Chondrocyte (in vitro differentiated cells): ENCODE data around the gene ZSCAN5A. TPM values are rescaled to one million over a fixed set of nuclear protein-coding genes. Genes with fewer than 3 reads are reported as not detected.

Experiments used
- DNase-seq: peaks from one replicate; pipeline ENCODE4 v3.0.0; 2021; ENCODE audit warnings: mixed read lengths, low spot score
- H3K27ac Mint-ChIP-seq: one replicate; pipeline ENCODE4 v1.8.0; 2021; ENCODE audit warnings: mild to moderate bottlenecking, moderate library complexity, mixed read lengths; ENCODE audit not compliant: unreplicated experiment
- H3K27me3 Mint-ChIP-seq: 2 replicates; pipeline ENCODE4 v1.8.0; 2021; ENCODE audit warnings: low read depth, mixed read lengths
- H3K36me3 Mint-ChIP-seq: 2 replicates; pipeline ENCODE4 v1.8.0; 2021; ENCODE audit warnings: low read depth, mixed read lengths
- H3K4me1 Mint-ChIP-seq: 2 replicates; pipeline ENCODE4 v1.8.0; 2021; ENCODE audit warnings: low read depth, mild to moderate bottlenecking, mixed read lengths
- H3K4me3 Mint-ChIP-seq: one replicate; pipeline ENCODE4 v1.8.0; 2021; ENCODE audit warnings: mild to moderate bottlenecking, moderate library complexity, mixed read lengths; ENCODE audit not compliant: unreplicated experiment
- H3K9me3 Mint-ChIP-seq: 2 replicates; pipeline ENCODE4 v1.8.0; 2021; ENCODE audit warnings: low read depth, mixed read lengths
- CTCF ChIP-seq: fragments of 200-600 bp; sonication (generic); IDR thresholded peaks from 2 replicates; pipeline ENCODE4 v1.5.0; 2021; ENCODE audit warnings: antibody characterized with exemption, mild to moderate bottlenecking, moderate library complexity
- total RNA-seq: library from RNA; stranded (reverse); gene quantifications from 3 replicates; pipeline ENCODE4 v1.2.1, GENCODE V29; 2021

The ZSCAN5A gene
- total RNA-seq, 1 donor from 2014 or later: 1.5 TPM

GRCh38 chr19:56306016-56306415 is 8.6 kb downstream of the ZSCAN5A start:
- Mint-ChIP-seq H3K9me3 (peaks cover 7% of the 10 kb centered on the region), H3K27me3 (no peaks in the 10 kb centered on the region), H3K4me3 (no peak overlapping the region), H3K4me1 (no peaks in the 10 kb centered on the region), H3K36me3 (peaks cover 14% of the 10 kb centered on the region), H3K27ac (no peak overlapping the region)
- no peak for TF ChIP-seq CTCF
- no peak for DNase-seq

- no peaks in the 10 kb centered on the region for H3K4me1 Mint-ChIP-seq
- TF ChIP-seq CTCF: no peak
- H3K4me3 Mint-ChIP-seq: no peak overlapping the region
- H3K27me3 Mint-ChIP-seq: no peaks in the 10 kb centered on the region
- no peak overlapping the region for H3K27ac Mint-ChIP-seq
- DNase-seq: no peak
- H3K9me3 Mint-ChIP-seq: peaks cover 7% of the 10 kb centered on the region
- H3K36me3 Mint-ChIP-seq: peaks cover 17% of the 10 kb centered on the region
Measured at GRCh38 chr19:56304243-56304642, 10.4 kb downstream of the ZSCAN5A start.

- no peak overlapping the region for H3K27ac Mint-ChIP-seq
- H3K9me3 Mint-ChIP-seq: peaks cover 7% of the 10 kb centered on the region
- no peak for DNase-seq
- H3K4me1 Mint-ChIP-seq: no peaks in the 10 kb centered on the region
- no peak overlapping the region for H3K4me3 Mint-ChIP-seq
- H3K27me3 Mint-ChIP-seq: no peaks in the 10 kb centered on the region
- no peak for TF ChIP-seq CTCF
- peaks cover 13% of the 10 kb centered on the region for H3K36me3 Mint-ChIP-seq
Measured at GRCh38 chr19:56301886-56302620, 12.6 kb downstream of the ZSCAN5A start.

GRCh38 chr19:56301155-56301554 is 13.5 kb downstream of the ZSCAN5A start:
- Mint-ChIP-seq H3K36me3 (peaks cover 15% of the 10 kb centered on the region), H3K4me3 (no peak overlapping the region), H3K9me3 (peaks cover 7% of the 10 kb centered on the region), H3K27ac (no peak overlapping the region), H3K4me1 (no peaks in the 10 kb centered on the region), H3K27me3 (no peaks in the 10 kb centered on the region)
- TF ChIP-seq CTCF: no peak
- no peak for DNase-seq

- Mint-ChIP-seq H3K36me3 (peaks cover 15% of the 10 kb centered on the region), H3K4me1 (no peaks in the 10 kb centered on the region), H3K4me3 (no peak overlapping the region), H3K27ac (no peak overlapping the region), H3K9me3 (peaks cover 3% of the 10 kb centered on the region), H3K27me3 (no peaks in the 10 kb centered on the region)
- TF ChIP-seq CTCF: no peak
- no peak for DNase-seq
Measured at GRCh38 chr19:56299688-56300087, 15.0 kb downstream of the ZSCAN5A start.
